KMS-11 (cell line): ENCODE measurements around the gene PIH1D2.

Source experiments
- H2AFZ ChIP-seq: fragments of 200-600 bp; sonication (generic); 2 replicates; pipeline ENCODE4 v1.6.1; 2016; ENCODE audit warnings: antibody characterized with exemption, mixed run types, low read depth
- H3K27ac ChIP-seq: fragments of 200-600 bp; sonication (generic); 2 replicates; pipeline ENCODE4 v1.6.1; 2016; ENCODE audit warnings: mild to moderate bottlenecking, mixed run types
- H3K27me3 ChIP-seq: fragments of 200-600 bp; sonication (generic); 2 replicates; pipeline ENCODE4 v1.6.1; 2017; ENCODE audit warnings: mild to moderate bottlenecking, low read depth, mixed run types, moderate library complexity; ENCODE audit not compliant: insufficient read depth
- H3K36me3 ChIP-seq: fragments of 200-600 bp; sonication (generic); 2 replicates; pipeline ENCODE4 v1.6.1; 2017; ENCODE audit warnings: mild to moderate bottlenecking, mixed run types; ENCODE audit not compliant: insufficient read depth
- H3K4me1 ChIP-seq: fragments of 200-600 bp; sonication (generic); 2 replicates; pipeline ENCODE4 v1.6.1; 2016; ENCODE audit warnings: mild to moderate bottlenecking, low read depth, mixed run types; ENCODE audit not compliant: poor library complexity, severe bottlenecking
- H3K4me2 ChIP-seq: fragments of 200-600 bp; sonication (generic); 2 replicates; pipeline ENCODE4 v1.7.0; 2016; ENCODE audit warnings: mild to moderate bottlenecking, mixed run types
- H3K4me3 ChIP-seq: fragments of 200-600 bp; sonication (generic); IDR thresholded peaks from 2 replicates; pipeline ENCODE4 v1.6.1; 2017; ENCODE audit warnings: low read depth, low read length, mixed read lengths; ENCODE audit not compliant: insufficient read depth
- H3K79me2 ChIP-seq: fragments of 200-600 bp; sonication (generic); 2 replicates; pipeline ENCODE4 v1.6.1; 2016; ENCODE audit warnings: low read depth, mixed run types; ENCODE audit not compliant: insufficient read depth
- H3K9ac ChIP-seq: fragments of 200-600 bp; sonication (generic); 2 replicates; pipeline ENCODE4 v1.6.1; 2016; ENCODE audit warnings: mild to moderate bottlenecking, mixed run types
- H4K20me1 ChIP-seq: fragments of 200-600 bp; sonication (generic); 2 replicates; pipeline ENCODE4 v1.6.1; 2016; ENCODE audit warnings: mild to moderate bottlenecking, mixed run types; ENCODE audit not compliant: insufficient read depth
- TF ChIP-seq, protein P1 (sequence below): fragments of 200-600 bp; sonication (generic); conservative IDR thresholded peaks from 2 replicates; pipeline ENCODE4 v1.6.1; 2017; ENCODE audit warnings: low read depth, mild to moderate bottlenecking, antibody characterized with exemption, low read length, moderate library complexity, mixed read lengths

PIH1D2 gene

DNA sequence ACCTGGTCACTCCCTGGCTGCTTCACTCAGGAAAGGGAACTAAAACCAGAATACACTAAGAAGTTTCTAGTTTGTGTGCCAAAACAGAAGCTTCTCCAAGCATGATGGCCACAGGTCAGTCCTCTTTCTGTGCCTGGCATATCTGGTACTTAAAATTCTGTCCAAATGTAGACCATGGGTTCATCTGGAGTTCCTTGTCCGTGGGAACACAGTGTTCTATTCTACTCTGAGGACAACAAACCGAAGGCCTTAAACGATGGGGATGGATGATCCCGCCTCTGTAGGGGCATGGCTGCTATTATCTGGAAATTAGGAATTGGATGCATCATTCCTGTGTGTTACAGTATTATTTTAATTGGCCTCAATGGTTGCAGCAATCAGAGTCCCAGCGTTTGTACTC lies 54.8 kb downstream of the PIH1D2 start:
- no peaks in the 10 kb centered on the region for H4K20me1 ChIP-seq
- TF ChIP-seq, protein P1, sequence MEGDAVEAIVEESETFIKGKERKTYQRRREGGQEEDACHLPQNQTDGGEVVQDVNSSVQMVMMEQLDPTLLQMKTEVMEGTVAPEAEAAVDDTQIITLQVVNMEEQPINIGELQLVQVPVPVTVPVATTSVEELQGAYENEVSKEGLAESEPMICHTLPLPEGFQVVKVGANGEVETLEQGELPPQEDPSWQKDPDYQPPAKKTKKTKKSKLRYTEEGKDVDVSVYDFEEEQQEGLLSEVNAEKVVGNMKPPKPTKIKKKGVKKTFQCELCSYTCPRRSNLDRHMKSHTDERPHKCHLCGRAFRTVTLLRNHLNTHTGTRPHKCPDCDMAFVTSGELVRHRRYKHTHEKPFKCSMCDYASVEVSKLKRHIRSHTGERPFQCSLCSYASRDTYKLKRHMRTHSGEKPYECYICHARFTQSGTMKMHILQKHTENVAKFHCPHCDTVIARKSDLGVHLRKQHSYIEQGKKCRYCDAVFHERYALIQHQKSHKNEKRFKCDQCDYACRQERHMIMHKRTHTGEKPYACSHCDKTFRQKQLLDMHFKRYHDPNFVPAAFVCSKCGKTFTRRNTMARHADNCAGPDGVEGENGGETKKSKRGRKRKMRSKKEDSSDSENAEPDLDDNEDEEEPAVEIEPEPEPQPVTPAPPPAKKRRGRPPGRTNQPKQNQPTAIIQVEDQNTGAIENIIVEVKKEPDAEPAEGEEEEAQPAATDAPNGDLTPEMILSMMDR: no peak

More for the DNA sequence above, 54.8 kb downstream of the PIH1D2 start:
- H3K36me3 ChIP-seq: no peaks in the 10 kb centered on the region
- no peak overlapping the region for H3K4me3 ChIP-seq
- H3K4me1 ChIP-seq: peaks cover 36% of the 10 kb centered on the region
- no peaks in the 10 kb centered on the region for H3K79me2 ChIP-seq
- H3K27me3 ChIP-seq: no peaks in the 10 kb centered on the region
- no peak overlapping the region for H3K4me2 ChIP-seq
- H3K9ac ChIP-seq: no peak overlapping the region
- no peak overlapping the region for H2AFZ ChIP-seq
- no peak overlapping the region for H3K27ac ChIP-seq
